Measurements from ENCODE around the gene TAF5L.
"Not testable (repeated sequence)": the region's sequence is repeated elsewhere in the genome, so short reads cannot be mapped to it uniquely, and the experiment has no call there.

TAF5L gene

DNA sequence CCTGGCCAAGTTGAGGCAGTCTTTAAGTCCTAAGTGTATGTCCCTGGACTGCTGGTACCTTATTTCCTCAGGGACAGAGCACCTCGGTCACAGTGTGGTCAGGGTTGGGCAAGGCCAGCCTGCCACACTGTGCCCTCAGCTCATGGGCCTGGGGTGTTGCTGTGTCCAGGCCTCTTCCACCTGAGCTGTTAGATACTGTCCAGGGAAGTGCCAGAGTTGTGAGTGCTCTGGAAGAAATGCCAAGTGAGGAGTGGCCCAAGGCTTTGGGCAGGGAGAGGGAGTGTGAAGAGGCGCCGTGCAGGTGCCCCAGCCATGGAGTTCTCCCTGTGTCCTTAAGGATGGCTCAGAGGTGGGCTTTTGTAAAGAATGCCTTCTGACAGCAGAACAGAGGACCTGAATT is 15.4 kb upstream of the TAF5L start:
- no peak for DNase-seq

DNA sequence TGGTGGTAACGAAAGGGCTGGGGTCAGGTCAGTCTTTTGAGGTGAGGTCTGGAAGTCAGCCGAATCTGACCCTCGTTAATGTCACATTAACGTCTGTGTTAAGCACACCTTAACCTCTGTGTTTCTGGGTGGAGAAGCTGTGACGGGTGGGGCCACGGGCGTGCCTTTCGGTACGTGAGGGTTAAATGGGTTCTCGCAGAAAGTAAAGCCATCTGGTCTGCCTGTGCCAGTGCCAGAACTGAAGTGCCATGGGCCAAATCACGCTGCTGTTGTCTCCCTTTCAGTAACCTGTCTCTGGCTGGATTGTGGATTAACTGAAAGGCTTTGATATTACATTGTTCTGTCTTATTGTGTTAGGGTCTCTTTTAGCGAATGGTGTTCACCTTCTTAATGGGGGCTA is 14.5 kb upstream of the TAF5L start:
- no peak for DNase-seq

DNA sequence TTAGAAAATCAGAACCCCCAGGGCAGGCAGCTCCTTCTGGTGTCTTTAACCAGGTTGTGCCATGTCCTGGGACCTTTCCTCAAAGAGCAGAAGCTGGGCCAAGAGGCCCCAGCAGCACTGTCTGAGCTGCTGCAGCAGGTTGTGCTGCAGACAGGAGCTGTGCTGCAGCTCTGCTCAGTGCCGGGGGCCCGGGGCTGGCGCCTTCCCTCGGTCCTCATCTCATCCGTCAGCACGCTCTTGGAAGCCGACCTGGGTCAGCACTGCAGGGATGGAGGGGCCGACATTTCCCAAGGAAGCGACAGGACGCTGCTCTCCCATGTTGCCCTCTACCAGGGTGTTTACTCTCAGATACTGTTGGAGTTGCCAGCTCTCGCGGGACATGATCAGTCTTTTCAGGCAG is 11.8 kb upstream of the TAF5L start:
- DNase-seq, result no peak

DNA sequence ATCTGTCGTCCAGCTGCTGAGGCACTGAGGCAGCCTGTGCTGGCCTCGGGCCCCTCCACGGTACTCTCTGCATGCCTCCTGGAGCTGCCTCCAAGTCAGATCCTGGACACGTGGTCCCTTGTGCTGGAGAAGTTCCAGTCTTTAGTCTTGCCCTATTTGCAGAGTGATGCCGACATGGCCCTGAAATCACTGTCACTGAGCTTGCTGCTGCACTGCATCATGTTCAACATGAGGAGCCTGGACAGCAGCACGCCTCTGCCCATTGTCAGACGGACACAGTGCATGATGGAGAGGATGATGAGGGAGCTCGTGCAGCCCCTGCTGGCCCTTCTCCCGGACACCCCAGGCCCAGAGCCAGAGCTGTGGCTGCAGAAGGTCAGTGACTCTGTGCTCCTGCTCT is 10.1 kb upstream of the TAF5L start:
- DNase-seq, result no peak

DNA sequence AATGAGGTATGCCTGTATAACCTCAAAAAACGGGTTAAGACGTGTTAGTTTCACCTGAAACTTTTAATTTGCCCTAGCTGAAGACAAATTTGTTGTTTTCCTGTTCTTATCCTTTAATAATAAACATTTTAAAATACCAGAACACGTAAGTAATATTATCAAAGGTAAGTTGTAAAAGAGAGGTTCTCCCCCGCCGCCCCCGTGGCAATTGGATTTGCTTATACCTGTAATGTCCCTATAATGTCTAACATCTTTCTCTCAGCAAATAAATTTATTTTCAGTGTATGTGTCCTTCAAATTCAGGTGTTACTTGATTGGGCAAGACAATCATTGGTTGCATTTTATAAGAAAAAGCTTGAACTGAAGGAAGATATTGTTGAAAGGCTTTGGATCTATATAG is 6.0 kb upstream of the TAF5L start:
- DNase-seq, result no peak

DNA sequence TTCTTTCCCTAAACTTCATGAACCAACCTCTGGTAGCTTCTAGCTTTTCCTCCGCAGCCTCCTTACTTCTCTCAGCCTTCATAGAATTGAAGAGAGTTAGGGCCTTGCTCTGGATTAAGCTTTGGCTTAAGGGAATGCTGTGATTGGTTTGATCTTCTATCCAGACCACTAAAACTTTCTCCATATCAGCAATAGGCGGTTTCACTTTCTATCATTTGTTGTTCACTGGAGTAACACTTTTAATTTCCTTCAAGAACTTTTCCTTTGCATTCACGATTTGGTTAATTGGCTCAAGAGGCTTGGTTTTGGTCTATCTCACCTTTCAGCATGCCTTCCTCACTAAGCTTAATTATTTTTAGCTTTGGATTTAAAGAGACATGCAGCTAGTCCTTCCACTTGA is 5.2 kb upstream of the TAF5L start:
- no peak for DNase-seq

DNA sequence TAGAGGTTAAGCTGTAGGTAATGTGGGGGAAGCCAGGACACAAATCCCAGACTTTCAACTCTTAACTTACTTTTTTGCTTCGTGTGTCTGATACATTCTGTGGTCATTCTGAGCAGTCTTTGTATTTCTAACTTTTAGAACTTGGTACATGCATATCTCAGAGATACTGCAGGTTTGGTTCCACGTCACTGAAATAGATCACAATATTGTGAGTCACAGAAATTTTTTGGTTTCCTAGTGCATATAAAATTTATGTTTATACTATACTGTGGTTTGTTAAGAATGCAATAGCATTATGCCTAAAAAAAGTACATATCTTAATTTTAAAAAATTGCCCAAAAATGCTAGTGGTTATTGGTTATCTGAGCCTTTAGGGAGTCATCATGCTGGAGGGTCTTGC is 3.3 kb upstream of the TAF5L start:
- no peak for DNase-seq

DNA sequence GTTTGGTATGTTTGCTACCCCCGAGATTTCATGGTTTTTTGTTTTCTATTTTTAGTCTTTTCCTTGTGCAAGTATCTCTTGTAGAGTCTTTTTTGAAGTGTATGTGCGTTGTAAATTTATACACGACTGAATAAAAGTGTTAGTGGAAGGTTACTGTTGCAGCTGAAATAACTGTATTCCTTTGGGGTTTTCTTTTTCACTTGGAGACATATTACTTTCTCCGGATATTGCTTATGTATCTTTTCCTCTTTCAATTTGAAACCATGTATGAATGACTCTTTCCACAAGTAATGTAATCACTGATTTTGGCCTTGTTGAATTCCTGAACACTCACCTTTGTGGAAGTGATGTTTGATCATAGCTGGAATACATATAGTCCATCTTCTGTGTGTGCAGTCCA is 1.1 kb upstream of the TAF5L start:
- DNase-seq, result no peak

DNA sequence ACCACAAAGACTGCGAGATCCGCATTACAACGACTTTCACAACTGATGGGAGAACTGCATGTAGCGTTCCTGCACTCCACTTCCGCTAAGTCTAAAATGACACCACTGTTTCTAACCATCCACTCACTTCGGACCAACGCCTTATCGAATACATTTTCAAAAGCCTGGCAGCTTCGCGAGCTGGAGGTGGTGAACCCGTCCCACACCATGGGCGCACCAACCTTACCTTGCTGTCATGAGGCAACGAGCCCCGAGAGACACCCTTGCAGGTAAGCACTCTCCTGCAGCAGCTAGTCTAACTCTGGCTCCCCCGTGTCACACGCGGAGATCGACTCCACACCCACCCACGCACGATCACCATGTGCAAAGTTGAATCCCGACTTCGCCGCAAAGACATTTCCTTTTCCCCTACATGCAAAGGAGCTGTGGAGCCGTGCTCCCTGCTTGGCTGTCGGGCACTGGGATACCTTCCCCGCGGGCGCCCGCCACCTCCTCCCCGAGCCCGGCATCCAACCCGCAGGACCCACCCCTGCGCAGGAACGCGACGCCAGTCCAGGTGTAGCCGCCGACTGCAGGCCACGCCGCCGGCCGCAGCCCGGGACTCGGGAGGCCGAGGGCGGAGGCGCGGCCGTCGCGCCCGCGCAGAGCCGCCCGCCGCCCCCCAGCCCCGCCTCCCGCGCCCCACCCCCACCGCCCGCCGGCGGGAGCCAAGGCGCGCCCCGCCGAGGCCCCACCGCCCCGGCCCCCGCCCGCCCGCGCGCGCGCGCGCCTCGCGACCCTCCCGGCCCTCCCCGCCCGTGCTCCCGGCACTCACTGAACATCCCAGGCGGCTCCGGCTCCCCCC is 629 bp downstream of the TAF5L start:
- DNase-seq, result peak; percentile 83

DNA sequence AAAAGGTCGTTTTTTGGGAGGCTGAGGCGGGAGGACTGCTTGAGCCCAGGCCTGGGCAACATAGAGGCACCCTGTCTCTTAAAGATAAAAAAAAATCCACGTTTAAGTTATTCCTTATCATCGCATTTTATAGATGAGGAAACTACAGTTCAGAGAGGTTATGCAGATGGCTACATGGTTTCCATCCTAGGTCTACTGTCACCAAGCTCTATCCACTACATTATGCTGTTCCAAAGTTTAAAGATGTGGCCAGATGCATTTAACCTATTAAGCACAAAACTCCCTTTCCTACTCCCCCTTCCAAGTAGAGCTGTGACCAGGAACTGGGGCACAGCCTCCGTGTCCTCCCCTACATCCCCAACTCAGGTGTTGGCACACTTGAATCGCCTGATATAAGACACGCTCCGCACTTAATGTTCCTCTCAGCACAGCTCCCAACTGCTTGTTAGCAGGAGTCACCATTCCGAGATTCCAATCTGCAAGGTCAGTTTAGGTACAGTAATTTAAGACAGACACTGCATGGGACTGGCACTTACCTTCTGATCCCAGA is 1.3 kb downstream of the TAF5L start:
- no peak for DNase-seq

DNA sequence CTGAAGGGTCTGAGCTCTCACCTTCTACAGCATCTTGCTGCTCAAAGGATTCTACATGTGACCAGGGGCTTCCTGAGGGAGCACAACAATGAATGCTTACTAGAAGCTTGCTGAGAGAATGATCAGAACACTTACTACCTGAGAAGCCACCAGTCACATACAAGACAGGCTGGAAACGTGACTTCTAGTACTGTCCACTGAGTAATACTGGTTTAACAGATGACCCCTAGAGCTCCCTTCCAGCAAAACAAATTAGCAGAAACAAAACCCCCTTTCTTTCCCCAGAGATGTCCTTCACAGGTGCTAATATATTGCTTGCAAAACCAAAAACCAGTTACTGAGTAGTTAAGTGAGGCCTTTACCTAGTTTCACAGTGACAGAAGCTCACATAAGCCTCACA is 2.1 kb downstream of the TAF5L start:
- no peak for DNase-seq

DNA sequence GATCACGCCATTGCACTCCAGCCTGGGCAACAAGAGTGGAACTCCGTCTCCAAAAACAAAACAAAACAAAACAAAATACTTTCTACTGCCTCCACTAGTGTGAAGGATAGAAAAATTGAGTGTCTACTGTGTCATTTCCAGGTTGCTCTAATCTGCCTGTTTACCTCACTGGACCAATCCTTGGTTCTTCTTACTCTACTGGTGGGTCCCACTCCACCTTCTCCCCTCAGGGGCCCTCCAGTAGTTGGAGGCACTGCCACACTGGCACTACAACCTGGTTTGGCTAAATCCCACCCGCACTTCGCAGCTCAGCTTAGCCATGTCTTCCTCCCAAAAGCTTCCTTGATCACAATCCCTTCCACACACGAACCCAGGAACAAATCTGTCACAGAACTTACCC is 2.7 kb downstream of the TAF5L start:
- DNase-seq, result no peak

DNA sequence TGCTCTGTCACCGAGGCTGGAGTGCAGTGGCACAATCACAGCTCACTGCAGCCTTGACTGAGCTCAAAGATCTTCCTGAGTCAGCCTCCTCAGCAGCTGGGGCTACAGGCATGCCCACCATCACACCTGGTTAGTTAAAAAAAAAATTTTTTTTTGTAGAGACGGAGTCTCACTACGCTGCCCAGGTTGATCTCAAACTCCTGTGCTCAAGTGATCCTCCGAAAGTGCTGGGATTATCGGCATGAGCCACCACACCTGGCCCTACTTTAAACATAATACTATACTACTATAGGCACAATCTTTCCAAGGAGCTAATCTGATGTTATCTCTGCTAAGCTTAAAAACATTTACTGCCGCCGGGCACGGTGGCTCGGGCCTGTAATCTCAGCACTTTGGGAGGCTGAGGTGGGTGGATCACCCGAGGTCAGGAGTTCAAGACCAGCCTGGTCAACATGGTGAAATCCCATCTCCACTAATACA is 3.2 kb downstream of the TAF5L start:
- DNase-seq, result not testable (repeated sequence)

DNA sequence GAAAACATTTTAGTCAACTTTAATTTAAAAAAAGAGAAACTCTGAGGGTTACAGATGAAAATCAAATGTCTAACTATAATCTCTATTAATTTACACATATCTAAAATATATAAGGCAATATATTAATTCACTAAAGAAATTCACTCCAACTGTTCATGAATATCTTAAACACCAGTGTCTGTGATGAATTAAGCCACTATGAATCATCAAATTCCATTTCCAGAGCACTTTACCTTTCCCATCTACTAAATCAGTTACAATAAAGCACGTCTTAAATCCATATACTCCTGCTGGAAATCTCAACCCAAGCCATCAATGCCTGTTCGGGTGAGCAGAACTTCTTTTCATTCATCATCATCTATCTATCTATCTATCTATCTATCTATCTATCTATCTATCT is 4.3 kb downstream of the TAF5L start:
- no peak for DNase-seq

DNA sequence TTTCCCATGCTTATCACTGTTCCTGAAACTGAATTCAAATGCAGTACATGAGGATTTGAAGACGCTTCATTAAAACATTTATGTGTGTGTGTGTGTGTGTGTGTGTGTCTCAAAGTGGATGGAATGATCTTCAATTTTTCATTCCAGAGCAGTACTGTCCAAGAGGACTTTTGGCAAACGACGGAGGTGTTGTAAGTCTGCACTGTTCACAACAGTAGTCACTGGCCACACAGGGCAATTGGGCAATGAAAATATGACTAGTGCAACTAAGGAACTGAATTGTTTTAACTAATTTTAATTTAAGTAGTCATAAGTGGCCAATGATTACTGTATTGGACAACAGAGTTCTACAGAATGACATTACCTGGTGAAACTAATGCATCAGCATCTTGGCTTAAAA is 5.0 kb downstream of the TAF5L start:
- no peak for DNase-seq

DNA sequence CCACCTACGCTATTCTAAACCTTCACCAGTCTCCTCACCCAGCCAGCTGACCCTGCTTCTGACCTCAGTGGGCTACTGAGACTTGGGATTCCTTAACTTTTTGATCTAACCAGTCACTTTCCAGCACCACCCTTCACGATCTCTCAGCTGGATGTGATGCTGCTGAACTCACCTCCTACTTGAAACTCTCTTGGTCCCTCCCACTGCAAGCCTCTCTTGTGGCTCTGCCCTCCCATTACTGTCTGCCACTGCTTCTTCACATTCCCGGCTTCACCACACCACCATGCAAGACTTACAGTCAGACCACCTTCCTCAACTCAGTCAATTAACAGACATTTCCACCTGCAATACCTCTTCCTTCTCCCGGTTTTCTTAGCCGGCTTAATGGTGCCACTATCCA is 6.3 kb downstream of the TAF5L start:
- no peak for DNase-seq

DNA sequence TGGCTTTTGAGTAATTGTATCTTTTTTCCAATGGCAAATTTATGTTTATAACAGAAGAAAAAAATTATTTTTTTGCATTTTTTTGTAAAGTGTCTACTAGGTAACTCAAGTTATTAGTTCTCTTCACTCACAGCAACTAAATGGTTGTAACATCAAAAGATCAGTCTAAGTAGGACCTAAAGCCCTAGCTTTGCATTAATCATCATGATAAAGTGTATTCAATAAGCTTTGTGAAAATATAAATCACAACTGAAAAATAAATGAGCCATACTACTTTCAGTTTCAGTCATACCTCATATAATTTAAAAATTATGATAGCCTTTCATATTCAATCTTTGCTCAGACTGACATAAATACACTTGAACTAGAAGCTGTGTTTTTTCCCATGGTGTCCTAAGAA is 6.9 kb downstream of the TAF5L start:
- DNase-seq, result no peak

DNA sequence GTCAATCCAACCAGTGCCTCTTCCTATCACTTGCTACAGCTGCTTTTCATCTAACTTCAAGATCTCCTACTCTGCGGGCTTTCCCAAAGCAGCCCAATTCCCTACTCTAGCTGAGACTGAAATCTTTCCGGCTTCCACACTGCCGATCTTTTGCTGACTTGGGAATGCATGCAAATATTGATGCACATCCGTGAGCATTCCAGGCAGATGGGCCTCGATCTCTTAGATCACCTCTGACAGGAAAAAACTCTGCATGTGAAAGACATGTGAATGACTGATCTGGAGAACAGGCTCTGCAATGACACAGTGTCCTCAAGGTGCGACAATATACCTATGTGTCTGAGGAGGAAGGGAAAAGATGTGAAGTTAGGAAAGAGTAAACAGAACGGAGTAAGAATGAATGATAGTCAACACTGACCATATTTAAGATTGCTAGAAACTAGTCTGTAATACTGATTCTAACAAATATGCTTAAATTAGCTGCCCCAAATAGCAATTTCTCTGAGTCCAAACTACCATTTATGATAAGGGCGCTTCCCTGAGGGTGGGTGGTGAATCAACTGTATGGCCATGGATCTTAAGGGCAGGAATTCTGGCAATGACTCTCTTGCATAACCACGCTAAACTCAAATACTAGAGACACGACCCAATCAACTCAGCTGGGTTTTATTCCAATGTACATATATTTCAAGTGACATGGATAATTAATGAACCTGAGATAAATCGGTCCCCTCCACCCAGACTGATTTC is 8.4 kb downstream of the TAF5L start:
- DNase-seq, result no peak

DNA sequence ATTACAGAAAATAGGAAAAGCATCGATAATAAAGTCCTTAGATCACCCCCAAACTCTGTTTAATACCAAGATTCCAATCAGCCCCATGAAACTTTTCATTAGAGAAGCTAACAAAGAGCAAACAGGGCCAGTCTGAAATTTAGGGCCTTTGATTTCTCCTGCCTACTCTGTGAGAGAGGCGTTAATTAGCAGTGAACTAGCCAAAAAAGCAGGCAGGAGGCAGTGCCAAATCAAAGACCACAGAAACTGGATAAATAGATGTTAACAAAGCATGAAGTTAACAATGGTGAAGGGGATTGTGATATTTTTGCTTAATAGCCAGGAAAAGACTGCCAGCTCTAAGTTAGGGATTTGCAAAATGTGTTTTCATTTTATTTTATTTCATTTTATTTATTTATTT is 11.2 kb downstream of the TAF5L start:
- DNase-seq, result no peak

DNA sequence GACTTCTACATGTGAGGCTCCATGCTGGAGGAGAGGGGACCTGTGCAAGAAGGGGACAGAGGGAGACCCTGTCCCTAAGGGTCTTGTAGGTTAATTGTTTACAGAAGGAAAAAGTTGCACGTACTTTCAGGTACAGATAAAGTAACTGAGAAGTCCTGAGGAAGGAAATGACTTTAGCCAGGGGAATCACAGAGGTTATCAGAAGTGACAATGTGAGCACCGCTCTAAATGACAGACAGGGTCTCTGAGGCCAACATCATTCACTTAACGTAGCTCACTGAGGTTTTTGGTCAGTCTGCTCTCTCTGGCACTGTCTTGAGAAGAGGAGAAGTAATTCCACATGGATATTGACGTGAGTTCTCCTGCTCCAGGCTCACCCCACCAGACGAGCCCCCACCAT is 12.0 kb downstream of the TAF5L start:
- DNase-seq, result no peak

DNA sequence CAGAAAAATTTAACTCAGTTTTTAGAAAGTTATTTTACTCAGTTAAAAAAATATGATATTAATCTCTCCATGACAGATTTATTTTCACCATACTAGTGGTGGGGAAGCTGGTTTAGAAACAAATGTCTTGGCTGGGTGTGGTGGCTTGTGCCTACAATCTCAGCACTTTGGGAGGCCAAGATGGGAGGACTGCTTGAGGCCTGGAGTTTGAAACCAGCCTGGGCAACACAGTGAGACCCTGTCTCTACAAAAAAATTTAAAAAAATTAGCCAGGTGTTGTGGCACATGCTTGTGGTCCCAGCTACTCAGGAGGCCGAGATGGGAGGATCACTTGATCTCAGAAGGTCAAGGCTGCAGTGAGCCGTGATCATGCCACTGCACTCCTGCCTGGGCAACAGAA is 17.3 kb downstream of the TAF5L start:
- no peak for DNase-seq

DNA sequence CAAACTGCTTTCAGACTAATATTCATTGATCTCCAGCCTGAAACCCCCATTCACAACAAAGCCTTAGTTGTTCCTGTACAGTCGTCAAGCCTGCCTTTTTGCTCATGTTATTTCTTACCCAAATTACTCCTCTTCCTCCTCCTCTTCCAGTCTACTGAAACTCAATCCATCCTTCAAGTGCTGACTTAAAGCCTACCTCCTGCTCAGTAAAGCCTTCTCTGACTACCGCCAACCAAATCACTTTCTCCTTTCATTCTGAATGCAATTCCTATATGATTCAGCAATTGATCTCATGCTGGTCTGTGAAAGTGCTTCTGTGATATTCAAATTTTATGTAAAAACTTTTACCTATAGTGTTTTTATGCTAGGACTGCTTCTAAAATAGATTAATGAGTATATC is 18.6 kb downstream of the TAF5L start:
- DNase-seq, result no peak

DNA sequence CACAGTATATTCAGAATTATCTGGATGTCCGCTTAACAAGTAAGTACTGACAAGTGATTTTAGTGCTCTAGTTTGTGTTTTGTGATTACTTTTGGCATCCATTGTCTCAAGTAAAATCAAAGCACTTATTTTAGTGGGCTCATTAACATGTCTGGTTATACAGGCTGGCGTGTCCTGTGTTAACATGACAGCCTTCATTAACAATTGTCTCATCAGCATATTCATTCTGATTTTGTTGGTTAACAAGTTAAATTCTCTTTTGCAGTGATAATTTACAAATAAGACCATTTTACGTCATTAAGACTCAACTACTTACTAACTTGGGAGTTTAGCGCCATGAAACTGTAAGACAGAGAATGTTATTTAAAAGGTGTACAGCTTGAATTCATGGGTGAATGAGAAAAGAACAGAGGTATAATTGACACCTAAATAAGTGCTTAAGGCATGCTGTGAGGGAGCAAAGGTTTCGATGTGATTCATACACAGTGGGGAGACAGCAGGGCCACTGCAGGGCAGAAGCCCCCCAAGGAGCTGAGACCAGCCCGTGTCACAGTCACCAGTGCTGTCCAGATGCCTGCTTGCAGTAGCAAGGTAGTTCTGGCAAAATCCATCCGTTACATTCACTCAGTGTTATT is 22.4 kb downstream of the TAF5L start:
- no peak for DNase-seq

DNA sequence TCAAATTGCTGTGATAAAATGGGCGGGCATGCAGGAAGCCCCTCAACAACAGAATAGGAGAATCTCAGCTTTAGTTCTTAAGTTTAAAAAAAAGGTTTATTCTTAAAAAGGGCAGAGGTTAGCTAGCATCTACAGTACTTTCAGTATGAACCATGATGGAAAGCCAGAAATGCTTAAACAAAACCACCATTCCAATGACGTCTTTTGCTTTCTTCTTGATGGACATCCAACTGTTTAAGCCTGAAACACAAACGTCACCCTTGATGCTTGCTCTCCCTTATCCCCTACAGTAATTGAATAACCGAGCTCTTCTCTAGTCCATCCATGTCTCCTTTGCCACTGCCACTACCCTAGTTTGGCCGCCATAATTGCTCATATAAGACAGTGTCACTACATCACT is 25.7 kb downstream of the TAF5L start:
- DNase-seq, result no peak

Data from islet precursor cell (in vitro differentiated cells).